ENCODE measurements around the gene CDH2.

CDH2 gene

GRCh38 chr18:28125051-28125450 is 51.9 kb downstream of the CDH2 start:
- no peak for DNase-seq

DNA sequence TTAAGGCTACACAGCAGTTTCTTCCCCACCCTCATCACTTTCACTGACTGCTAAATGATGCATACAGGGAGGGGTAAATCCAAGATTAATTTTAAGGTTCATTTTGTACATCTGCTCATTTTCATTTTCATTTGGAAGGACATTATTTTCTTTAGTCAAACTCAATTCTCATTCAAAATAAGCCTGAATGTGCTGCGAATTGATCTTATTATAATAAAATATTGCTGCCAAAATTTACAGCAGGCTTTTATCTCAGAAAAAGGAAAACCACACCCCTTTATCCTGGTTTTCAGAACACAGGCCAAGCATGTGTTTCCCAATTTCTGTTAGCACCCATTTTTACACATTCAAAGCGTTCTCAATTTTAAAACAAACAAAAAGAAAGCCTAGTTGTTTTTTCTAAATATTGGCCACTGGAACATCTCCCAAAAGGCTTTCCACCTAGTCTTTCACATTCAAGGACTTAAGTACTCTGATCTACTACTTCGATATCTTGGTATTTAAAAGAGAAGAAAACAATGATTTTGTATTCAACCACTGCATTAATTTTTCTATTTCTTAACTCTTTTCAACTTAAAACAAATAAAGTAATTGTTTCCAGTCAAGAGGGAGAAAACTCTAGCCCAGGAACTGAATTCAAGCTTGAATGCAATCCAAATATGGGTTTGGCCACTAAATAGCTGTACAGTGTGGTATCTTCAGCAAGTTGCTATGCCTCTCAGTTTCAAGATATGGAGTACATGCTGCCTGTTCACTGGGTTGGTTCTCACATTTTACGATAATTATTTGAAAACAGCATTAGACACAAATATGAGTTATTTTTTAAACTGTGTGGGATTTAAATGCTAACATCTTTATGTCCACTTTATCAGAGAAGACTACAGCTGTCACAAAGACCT is 52.5 kb downstream of the CDH2 start:
- DNase-seq = no peak

GRCh38 chr18:28123401-28124030 is 53.4 kb downstream of the CDH2 start:
- no peak for DNase-seq

DNA sequence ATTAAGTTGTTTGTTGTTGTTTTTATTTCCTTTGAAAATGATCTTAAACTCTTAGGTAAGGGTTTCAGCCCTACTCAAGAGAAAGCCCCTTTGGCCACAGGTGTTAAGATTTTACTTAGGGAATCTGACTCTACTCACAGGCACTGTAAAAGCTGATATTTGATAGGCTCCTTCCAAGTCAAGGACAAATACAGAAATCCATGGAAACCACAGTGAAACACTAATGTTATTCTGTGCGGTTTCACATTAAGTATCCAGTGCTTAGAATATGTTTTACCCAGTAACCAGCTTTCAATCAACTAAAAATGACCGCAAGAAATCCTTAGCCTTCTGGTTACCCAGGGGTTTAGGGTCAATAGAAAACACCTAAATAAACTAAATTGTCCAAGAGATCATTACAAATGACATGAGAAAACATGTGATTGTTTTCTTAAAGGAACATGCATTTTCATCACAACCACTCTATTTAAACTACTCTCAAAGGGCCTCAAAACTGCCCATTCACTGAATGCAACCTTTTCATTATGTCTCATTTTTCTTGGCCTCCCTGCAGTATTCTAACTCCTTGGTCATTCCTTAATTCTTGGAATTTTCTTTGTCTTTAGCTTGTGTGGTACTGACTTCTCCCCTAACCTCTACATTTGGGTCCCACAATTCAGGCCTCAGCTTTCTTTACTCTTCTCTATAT is 56.0 kb downstream of the CDH2 start:
- no peak for DNase-seq

DNA sequence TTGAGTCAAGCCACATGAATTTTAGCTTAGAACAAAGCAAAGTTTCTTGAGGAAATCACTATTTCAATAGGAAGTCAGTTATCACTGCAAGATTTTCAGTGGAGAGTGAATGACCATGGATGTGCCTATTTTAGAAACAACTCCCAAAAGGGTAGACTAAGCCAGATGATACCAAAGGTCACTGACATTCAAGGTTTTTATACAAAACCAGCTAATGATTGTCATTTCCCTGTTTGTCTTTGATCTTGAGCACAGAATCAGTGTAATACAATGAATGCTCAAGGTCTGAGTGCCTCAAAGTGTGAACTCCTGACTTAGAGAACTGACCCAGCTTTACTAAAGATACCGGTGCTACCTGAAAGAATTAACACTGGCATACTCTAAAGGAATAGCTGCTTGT is 60.5 kb downstream of the CDH2 start:
- DNase-seq = no peak

GRCh38 chr18:28115149-28115550 is 61.8 kb downstream of the CDH2 start:
- DNase-seq = no peak

GRCh38 chr18:28114472-28114871 is 62.5 kb downstream of the CDH2 start:
- DNase-seq = no peak

DNA sequence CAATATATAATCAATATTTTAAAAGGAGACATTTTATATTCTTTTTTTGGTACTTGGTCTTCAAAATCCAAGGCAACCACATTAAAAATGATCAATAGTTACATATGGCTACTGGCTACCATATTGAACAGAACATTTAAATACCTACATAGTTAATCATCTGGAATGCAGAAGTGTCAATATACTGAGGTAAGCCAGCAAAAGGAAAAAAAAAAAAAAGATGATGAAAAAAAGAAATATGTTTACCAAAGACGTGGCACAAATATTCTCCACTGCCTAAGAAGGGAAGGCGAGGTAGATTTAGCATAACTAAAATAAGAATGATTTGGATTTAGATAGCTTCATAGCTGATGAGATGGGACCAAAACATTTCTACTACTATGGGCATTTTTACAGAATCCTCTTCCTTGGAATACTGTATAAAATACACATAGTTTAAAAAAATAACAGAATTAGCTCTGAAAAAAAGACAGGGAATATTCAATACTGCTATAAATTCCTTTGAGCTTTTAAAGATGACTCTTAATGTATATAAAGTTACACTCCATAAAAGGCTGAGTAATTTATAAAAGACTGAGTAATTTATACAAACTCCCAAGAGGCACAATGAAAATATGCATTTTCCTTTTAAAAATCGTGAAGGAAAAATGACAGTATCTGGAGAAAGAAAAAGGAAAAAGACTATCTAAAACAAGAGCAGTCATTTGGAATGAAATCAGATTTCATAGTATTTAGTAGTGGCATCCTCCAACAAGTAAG is 63.5 kb downstream of the CDH2 start:
- DNase-seq = no peak

GRCh38 chr18:28112056-28112470 is 64.9 kb downstream of the CDH2 start:
- DNase-seq = no peak

DNA sequence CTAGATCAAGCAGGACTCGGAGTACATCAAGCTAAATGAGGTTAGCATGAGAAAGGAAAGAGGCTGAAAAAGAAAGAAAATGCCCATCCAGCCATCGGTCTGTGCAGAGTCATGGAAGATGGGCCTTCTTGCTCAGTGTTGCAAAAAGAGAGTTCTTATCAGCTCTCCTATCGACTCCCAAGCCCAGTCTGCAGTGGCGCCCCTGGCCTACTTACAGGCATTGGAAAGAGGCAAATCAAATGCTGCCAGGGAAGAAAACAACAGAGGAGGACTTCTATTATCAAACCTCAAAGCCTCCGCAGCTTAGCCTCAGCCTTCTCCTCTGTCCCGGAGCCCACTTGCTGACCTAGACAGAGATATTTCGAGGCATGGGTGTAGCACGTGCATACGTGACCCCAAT is 66.0 kb downstream of the CDH2 start:
- DNase-seq = no peak

- DNase-seq = no peak
Measured at GRCh38 chr18:28109781-28110560, 67.0 kb downstream of the CDH2 start.

GRCh38 chr18:28108814-28109213 is 68.1 kb downstream of the CDH2 start:
- DNase-seq = no peak

GRCh38 chr18:28108254-28108653 is 68.7 kb downstream of the CDH2 start:
- DNase-seq = no peak

DNA sequence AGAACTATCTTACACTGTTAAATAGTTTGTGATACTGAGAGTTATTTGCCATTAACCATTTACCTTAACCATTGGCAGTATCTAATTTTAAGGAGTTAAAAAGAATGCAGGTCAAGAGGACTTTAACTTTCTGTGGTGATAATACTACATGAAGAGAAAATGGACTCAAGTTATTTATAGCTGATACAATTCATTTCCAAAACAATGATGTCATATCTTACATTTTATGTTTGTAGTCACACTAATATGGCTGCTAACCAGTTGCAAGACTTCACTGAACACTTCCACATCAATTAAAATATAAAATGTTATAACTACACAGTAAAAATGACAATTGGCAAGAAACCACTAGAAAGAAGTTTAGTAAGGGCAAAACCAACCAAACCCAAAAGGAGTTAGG is 77.7 kb downstream of the CDH2 start:
- DNase-seq = no peak

- no peak for DNase-seq
Measured at GRCh38 chr18:28095631-28096030, 81.3 kb downstream of the CDH2 start.

GRCh38 chr18:28095041-28095440 is 81.9 kb downstream of the CDH2 start:
- DNase-seq = no peak

- DNase-seq = no peak
Measured at GRCh38 chr18:28091197-28091596, 85.7 kb downstream of the CDH2 start.

DNA sequence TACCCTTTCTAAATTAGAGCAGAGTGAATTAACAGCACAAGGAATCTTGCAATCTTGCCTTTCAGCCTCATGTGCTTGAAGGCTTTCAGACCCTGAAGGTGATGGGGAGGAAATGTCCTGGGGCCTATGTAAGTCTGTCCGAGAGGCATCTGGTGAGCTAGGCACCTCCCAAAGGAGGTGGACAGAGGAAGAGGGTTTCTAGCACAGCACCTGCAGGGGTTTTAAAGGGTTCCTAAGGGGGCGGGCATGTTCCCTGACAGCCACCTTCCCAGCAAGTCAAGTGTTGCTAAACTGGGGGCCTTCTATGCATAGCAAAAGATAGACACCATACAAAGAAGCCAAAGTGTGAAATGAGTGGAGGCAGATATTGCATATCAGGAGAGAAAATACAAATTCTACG is 88.5 kb downstream of the CDH2 start:
- no peak for DNase-seq

- no peak for DNase-seq
Measured at GRCh38 chr18:28086670-28087552, 90.0 kb downstream of the CDH2 start.

DNA sequence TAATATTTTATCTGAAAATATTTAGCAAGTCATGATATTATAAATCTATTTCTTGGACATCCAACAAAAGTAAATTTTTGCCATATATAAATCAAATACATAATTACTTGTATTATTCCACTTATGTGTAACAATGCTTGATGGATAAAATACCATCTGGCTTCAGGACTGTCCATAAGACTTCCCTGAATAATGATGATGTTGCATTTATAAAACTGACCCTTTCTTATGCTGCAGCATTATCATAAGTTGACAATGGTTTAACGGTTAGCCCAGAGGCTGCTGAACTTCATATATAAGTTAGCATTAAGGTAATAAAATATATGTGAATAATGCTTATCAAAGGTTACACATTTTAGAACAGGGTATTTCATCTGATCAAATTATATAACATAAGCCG is 95.4 kb downstream of the CDH2 start:
- DNase-seq = no peak

- DNase-seq = no peak
Measured at GRCh38 chr18:28080876-28081300, 96.0 kb downstream of the CDH2 start.
